ENCODE data around the gene NOC4L.
"Not testable (repeated sequence)": the region's sequence is repeated elsewhere in the genome, so short reads cannot be mapped to it uniquely, and the experiment has no call there.

Gene NOC4L

DNA sequence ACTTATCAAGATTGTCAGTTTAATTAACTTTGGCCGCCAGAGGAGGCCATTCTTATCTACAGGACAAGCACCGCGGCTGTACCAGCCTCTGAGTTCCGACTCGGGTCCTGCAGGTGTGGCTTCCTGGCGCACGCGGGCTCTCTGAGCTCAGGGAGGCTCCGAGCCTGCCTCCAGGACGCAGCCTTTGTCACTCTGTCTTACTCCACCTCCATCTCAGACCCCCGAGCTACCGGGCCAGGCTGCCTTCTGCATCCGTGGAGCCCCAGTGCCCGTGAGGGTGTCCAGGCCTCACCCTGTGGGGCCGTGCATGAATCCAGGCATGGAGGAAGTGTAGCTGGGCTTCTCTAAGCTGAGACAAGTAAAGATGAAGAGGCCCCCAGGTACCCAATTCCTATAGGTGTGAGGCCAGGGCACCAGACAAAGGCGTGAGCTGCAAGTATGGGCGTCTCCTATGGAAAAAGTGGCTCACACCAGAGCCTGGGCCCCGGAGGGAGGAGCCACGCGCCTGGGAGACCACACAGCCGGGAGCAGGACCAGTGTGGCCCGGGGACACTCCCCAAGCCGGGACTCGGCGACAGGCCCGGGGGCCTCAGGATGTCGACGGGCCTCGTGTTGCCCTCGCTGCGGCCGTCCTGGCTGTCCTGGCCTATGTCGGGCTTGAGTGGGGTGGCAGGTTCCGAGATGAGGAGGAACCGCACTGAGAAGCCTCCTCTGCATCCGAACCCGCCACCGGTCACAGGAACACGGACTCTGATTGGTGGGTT lies 42.8 kb downstream of the NOC4L start:
- DNase-seq, result no peak

DNA sequence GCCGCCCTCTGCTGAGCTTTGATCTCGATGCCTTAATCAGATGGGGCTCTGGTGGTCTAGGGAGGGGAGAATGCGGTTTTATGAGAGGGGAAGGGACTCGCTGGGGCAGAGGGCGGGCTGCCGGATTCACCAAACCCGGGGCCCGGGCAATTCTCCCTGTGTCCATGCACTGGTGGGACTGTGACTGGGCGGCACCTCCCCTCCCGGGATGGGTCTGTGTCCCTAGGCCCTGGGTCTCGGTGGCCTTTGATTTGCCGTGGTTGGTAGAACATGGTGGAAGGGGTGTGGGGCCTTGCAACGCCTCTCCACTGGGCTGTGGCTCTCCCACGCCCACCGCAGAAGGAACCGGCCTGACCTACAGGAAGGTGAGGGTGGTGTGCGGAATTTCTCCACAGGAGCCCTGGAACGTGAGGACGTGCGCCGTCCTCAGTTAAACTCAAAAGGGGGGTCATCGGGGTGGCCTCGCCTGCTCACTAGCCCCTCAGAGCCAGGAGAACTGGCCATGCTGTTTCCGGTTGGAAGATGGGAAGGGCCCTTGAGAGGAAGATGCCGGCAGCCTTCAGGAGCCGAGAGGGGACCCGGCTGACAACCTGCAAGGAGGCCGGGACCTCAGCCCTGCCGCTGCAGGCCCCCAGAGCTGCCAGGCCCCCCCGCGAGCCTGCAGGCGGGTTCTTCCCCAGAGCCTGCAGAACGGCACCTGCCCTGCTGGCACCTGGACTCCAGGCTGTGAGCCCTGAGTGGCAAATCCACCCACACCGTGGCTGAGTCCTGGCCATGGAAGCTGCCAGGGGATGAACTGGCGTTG lies 43.6 kb downstream of the NOC4L start:
- no peak for DNase-seq

DNA sequence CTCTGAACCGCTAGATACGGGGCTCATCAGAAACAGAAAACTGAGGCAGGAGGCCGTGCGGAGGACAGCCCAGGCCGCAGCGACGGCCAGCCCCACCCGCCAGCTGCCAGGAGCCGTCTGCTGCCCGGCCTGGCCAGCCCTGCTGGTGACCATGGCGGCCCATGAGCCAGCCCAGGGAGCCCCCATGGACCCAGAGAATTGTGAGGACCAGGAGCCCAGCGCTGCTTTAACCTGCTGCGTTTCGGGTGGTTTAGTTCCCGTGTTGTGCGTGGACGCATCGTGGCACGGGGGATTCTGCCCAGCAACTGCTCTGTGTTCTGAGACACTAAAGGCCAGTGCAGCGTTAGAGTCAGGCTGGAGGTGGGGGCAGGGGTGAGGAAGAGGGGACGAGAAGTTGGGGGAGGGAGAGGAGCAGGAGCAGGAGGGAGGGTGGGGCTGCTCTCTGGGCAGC lies 44.2 kb downstream of the NOC4L start:
- DNase-seq, result no peak

DNA sequence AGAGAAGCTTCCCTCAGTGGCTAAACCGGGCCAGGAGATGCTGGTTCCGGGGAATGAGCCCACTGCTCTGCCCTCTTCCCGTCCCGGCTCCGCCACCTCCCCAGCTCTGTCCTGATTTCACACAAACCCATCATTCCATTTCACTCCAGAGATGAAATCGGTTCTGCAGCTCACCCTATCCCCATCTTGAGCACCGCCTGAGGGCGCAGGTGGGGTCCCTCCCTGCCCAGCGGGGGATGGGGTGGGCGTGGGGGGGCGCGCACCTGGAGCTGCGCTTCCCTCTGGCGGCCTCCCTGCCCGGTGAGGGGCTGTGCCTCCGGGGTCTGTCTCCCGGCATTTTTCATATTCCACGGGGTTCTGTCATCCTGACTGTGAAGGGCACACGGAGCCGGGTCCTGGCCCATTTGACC lies 44.7 kb downstream of the NOC4L start:
- no peak for DNase-seq

DNA sequence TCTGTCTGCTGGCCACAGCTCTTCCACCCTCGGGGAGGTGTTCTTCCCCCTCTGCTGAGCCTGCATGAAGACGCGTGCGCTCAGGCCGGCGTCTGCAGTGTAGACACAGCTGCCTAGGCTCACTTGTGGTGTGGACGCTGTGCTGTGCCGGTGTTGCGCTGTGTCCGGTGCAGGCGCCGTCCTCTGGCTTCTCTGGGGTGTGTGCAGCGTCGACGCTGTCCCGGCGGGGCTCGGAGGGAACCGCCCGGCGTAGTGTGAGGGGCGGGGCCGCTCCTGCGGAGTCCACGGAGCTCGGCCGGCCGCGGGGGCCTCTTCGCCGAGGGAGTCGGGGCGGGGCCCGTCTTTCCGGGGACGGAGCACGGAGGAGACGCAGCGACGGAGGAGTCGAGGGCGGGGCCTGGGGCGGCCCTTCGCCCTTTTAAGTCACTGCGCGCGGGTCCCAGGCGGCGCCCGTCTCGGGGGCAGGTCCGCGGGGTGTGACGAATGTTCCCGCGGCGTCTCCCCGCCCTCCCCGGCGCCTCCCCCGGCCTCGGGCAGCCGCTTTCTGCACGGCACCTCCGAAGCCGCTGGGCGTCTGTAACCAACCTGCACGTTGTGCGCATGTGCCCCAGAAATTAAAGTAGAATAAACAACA lies 45.2 kb downstream of the NOC4L start:
- DNase-seq, result peak; percentile 93

DNA sequence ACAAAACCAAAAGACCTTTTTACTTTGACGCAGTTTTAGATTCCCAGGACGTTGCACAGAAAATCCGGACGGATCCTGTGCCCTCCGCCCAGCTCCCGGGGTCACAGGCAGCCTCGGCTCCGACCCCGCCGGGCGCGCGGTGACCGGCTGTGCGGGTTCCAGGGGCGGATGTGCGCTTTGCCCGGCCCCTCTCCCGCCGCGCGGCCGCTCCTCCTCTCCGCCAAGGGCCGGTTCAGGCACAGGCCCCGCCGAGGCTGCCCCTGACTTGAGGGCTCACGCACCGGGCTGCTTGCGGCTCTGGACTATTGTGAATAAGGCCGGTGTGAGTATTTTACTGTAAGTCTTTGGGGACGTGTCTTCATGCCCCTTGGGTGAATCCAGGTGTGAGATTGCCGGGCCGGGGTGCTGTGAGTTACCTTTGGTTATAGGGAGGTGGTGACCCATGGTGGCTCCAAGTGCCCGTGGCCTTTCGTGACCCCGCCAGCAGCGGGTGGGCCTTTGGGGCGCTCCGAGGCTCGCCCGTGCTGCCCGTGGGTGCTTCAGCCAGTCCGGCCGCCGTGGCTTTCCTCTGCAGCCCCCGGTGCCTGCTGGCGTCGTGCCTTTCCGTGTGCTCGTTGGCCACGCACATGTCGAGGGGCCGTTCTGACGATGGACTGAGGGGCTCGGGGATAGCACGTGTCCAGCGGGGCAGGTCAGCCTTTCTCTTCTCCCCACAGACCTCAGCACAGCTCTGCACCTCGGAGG lies 45.9 kb downstream of the NOC4L start:
- no peak for DNase-seq

DNA sequence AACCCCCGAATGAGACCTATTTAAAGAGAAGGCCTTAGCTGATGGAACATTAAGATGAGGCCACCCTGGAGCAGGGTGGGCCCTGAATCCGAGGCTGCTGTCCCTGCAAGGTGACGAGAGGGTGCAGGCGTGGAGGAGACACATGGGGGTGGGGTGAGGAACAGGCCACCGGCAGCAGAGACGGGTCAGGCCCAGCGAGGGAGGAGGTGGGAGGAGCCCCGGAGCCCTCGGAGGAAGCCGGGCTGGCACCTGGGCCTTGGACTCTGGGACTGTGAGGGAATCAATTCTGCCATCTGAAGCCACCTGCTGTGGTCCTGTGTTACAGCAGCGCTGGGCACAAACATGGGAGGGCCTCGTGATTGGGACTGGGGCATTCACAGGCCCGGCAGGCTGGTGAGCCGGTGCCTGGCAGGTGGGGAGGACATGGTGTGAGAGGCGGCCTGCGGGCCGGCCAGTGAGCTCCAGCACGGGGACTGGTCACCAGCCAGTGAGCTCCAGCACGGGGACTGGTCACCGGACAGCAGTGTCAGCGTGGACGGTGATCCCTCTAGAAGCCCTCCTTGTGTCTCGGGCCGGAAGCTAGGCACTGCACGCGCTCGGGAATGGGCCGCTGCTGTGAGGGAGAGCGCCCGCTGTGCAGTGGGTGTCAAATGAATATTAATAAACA lies 46.7 kb downstream of the NOC4L start:
- no peak for DNase-seq

DNA sequence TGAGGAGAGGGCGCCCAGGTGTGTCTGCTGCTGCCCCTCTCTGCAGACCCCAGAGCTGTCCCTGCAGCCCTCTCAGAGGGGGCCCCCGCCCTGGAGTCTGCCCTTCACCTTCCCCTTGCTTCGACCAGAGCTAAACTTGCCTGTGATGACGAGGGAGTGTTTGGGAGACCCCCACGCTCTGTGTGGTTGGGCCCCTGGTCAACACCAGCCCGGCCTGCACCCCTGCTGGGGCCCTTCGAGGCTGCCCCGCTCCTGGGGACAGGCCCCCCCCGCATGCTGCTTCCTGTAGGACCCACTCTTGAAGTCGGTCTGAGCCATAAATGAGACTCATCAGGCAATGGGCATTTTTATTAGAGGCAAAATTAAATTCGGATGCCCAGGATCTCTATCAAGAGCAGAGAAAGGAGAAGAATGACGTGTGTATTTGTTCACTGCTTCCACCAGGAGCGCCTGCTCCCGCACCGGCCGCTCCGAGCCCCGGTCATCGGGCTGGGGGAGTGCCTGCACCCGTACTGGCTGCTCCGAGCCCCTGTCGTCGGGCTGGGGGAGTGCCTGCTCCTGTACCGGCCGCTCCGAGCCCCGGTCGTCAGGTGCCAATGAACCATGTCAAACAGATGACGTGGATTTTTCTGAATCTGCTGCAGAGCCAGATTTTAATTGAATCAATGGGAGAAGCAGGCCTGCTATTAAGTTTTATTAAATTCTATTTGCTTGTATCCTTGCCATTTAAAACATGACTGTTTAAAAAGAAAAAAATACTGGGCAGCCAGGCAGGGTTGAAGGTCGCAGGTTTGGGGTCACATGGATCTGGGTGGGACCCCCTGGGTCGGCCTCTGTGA lies 47.7 kb downstream of the NOC4L start:
- no peak for DNase-seq

DNA sequence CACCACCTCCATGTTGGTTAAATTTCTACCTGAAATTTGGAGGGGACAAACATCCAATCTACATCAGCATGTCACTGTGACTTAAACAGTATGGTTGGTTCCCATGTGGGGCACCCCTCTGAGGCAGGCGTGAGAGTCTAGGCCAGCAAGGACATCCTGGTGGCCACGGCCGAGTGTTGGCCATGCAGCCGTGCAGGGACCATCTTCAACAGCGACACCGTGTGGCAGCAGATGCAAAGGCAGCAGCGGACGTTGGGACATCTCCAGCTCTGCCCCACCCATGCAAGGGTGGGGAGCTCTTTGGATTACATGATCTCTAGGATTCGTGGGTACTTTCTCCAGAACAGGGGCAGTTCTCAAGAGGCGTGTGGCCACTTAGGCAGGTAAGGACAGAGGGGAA lies 49.8 kb downstream of the NOC4L start:
- DNase-seq, result no peak

DNA sequence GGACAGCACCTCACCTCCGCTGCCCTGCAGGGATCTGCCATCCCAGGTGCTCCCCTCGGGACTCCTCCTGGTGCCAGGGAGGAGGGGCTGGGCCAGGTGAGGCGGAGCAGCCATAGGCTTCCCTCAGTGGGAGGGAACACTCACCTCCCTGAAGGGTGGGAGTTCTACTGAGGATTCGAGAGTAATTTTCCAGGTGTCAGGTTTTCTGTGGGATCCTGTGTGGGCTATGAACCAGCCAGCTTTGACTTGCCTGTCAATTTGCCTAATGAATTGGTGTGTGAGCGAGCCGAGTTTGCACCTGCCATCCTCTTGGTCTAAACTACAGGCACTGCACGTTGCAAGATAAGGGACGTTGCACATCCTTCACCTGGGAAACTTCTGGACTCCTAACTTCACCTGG lies 50.3 kb downstream of the NOC4L start:
- no peak for DNase-seq

DNA sequence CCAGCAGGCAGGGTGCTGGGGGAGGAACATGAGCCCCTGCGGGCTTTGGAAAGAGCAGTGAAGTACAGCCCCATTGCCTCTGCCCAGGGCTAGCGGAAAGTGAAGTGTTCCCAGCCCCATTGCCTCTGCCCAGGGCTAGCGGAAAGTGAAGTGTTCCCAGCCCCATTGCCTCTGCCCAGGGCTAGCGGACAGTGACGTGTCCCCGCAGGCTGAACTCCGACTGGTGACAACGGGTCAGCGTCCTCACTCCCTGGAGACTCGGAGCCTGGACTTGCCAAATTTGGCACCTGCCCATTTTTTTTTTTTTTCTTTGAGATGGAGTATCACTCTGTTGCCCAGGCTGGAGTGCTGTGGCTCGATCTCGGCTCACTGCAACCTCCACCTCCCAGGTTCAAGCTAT lies 51.0 kb downstream of the NOC4L start:
- DNase-seq, result not testable (repeated sequence)

DNA sequence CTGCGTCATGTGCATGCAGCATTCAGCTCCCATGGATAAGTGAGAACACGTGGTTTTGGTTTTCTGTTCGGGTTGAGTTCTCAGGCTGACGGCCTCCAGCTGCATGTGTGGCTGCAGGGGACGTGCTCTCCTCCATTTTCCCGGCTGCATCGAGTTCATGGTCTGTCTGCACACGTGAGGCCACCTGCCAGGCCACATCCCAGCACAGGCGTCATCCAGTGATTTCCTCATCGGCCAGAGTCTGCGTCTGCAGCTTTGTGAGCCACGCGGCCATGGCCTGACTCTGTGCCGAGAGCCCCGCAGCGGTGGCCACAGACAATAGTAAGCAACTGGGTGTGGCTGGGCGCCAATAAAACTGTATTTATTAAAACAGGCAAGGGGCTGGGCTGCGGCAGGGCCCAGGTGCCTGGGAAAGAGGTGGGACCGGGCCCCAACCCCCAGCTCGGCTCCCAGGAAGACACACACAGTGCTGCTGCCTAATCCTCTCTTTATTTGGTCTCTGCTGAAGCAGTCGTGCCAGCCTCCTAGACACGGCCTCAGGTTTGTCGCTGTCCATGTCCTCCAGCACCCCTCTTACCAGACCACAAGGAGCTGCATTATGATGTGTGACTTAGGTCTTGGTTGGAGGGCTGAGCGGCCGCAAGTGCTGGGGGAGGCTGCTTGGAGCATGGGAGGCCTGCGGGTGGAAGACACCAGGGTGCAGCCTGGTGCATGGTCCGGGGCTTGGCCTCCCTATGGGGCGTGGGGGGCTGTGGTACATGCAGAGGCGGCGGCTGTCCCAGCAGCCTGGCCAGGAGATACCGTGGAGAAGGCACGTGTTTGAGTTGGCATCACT lies 52.0 kb downstream of the NOC4L start:
- no peak for DNase-seq

DNA sequence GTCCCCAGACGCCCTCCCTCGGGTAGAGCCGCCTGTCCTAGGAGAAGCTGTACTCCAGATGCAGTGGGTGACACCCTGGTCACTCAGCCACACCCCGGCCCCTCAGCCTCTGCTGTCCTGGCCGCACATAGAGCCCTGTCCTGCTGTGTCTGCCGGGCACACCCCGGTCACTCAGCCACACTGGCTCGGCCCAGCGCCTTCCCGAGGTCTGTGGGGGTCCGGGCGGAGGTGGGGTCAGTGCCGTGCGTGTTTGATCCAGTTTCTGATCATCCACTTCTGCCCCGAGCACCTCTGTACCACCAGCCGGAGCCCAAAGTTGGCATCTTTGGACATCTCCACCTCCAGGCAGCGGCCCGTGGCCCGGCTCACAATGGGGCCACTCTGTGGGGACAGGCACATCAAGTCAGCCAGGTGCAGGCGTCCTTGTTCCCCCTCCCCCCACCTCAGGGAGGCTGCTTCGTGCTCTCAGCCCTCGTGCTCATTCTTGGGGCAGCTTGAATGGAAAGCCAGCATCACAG lies 52.7 kb downstream of the NOC4L start:
- no peak for DNase-seq

DNA sequence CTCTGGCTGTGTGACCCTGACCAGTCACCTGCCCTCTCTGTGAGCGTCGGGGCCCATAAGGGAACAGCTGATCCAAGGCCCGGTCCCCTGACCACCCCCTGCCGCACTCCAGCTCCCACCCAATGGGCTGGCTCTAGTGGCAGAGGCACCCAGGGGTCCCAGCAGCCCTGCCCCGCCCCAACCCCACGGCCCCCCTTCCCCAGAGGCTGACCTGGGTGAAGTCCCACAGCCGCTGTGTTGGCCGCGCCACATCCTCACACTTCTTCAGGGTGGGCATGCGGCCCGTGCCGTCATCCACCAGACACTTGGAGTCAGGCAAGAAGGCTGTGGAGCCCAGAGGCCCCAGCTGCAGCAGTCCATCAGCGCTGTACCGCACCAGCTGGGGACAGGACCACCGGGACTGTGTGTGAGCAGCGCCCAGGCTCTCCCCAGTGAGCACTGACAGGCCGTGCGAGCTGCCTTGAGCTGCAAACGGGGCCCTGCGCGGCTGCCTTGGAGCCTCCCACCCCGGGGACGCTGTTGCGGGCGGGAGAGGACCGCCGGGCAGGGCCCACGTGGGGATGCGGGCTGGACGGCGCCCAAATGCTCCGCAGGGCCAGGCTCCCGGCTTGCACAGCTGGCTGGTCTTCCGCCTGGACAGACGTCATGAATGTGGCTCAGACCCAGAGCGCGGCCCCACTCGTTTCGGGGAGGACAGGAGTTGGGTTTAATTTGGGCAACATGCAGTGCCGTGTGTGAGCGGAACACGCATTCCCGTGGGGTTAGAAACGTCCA lies 53.5 kb downstream of the NOC4L start:
- DNase-seq, result no peak

DNA sequence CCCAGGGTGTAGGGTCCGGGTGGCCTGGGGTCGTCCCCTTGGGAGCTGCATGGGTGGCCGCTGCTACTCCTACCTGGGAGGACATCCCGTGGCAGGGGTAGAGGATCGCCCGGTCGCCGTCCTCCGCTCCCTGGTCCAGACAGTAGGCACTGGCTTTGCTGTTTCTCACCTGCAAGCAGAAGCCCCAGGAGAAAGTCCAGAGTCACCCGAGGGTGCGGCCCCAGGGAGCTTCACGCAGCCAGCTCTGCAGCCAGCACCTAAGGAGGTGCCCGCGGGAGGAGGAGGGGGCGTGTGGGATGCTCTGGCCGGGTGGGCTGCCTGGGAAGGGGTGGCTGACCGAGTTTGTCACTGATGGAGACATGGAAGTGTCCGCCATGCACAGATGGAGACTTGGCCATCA lies 54.8 kb downstream of the NOC4L start:
- no peak for DNase-seq

DNA sequence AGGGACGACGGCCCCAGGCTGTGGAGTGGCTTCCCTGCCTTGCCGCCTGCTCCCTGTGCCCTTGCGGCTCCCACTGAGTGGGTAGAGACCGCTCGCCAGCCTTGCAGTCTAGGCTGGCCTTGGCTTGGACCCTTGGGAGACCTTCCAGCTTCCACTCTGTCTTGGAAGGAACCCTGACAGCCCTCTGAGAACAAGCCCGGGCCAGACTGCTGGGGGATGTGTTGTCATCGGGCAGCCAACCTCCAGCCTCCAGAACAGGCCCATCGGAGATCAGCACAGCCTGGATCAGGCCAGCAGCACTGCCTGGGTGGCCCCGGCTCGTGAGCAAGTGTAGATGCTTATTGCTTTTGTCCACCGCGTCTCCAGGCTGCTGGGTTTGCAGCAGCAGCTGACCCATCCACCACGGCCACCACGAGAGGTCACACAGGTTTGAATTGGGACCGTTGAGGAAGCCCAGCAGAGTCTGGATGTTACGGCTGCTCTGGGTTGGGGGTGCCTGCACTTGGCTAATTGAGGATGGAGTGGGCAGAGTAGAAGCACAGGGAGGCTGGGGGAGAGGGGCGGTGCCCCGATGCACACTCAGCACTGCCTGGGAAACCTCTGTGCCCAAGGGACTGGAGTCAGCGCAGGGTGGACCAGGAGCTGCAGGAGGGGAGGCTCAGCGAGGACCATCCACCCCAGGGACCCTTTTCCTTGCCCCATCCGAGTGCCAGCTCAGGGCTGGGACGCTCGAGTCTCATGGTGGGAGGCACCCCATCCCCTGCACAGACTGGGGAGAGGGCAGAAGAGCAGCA lies 55.5 kb downstream of the NOC4L start:
- DNase-seq, result no peak

DNA sequence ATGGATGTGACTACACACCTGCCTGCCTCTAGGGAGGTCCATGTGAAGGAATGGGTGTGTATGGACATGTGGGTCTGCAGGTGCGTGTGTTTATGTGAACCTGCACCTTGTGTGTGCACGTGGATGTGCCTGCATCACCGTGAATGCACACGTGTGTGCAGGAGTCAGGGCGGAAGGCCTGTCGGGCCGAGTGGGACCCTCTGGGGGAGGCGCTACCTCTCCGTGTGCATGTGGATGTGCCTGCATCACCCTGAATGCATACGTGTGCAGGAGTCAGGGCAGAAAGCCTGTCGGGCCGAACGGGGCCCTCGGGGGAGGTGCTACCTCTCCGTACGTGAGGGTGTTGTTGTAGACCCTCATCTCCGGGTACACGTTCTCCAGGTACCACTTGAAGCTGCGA lies 56.5 kb downstream of the NOC4L start:
- DNase-seq, result no peak

DNA sequence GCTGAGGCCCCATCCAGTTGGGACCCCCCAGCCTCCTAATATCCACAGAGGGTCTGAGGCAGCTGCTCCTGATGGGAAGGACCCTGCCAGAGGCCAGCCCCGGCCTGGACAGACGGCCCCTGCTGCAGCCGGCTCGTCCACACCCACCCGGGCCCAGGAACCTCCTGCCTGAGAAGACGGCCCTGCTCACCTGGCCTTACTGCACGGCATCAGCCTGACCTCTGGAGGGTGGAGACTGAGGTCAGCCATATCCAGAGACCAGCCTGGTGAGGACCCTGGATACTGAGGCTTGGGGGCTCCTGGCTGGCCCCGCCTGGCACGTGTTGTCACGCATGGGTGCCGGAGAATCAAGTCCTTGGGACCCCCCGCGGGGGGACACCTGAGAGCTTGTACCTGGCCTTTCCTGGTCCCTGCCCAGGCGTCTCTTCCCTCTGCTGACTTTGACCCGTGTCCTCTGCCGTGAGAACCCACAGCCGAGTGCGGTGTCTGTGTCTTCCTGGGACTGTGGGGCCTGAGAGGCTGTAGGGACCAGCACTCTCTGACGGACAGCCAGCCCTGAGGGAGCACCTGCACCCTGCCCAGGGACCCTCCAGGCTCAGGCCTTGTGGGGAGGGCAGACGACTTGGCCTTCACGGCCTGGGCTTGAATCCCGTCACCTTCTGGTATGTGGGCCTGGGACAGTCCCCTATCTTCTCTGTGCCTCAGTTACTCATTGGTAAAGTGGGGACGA lies 57.3 kb downstream of the NOC4L start:
- no peak for DNase-seq
